Neuronal stem cell (in vitro differentiated cells): ENCODE data around the gene SBNO2.

ENCODE experiments used
- DNase-seq: peaks from one replicate; pipeline ENCODE4 v3.0.0-alpha.2; 2013; ENCODE audit warnings: low spot score
- H2AFZ ChIP-seq: one replicate; pipeline ENCODE4 v1.6.1; 2013; ENCODE audit warnings: mild to moderate bottlenecking, low read length, inconsistent platforms
- H2AK5ac ChIP-seq: 2 replicates; pipeline ENCODE4 v1.6.1; 2013; ENCODE audit warnings: low read depth, mild to moderate bottlenecking, inconsistent platforms, low read length, moderate library complexity, mixed read lengths
- H2BK120ac ChIP-seq: 2 replicates; pipeline ENCODE4 v1.6.1; 2013; ENCODE audit warnings: low read depth, mild to moderate bottlenecking, inconsistent platforms, low read length, moderate library complexity, mixed read lengths
- H2BK12ac ChIP-seq: one replicate; pipeline ENCODE4 v1.6.1; 2013; ENCODE audit warnings: low read length, inconsistent platforms
- H2BK15ac ChIP-seq: 2 replicates; pipeline ENCODE4 v1.6.1; 2013; ENCODE audit warnings: mild to moderate bottlenecking, low read length, inconsistent platforms, mixed read lengths
- H2BK5ac ChIP-seq: one replicate; pipeline ENCODE4 v1.6.1; 2013; ENCODE audit warnings: inconsistent platforms, mild to moderate bottlenecking, low read length, moderate library complexity
- H3K14ac ChIP-seq: one replicate; pipeline ENCODE4 v1.6.1; 2013; ENCODE audit warnings: low read length, inconsistent platforms
- H3K18ac ChIP-seq: 2 replicates; pipeline ENCODE4 v1.6.1; 2013; ENCODE audit warnings: low read length, inconsistent platforms
- H3K23ac ChIP-seq: 2 replicates; pipeline ENCODE4 v1.6.1; 2013; ENCODE audit warnings: low read depth, mild to moderate bottlenecking, mixed read lengths, low read length, inconsistent platforms; ENCODE audit not compliant: poor library complexity
- H3K27ac ChIP-seq: replicated peaks from 3 replicates; pipeline ENCODE4 v1.5.1; 2013; ENCODE audit warnings: low read length, inconsistent platforms
- H3K27me3 ChIP-seq, 3 experiments: 2 replicates each; pipeline ENCODE4 v1.6.1; 2013; ENCODE audit warnings: low read length in 3 of 3, mild to moderate bottlenecking in 2 of 3, inconsistent platforms in 1 of 3, low read depth in 1 of 3, mixed read lengths in 1 of 3, moderate library complexity in 1 of 3; ENCODE audit not compliant: control insufficient read depth in 3 of 3, insufficient read depth in 3 of 3
- H3K36me3 ChIP-seq, 2 donors: replicated peaks in 1 of 2; 2 replicates each; pipeline ENCODE4 v1.6.1; 2013; ENCODE audit warnings: low read length in 2 of 2; ENCODE audit not compliant: control insufficient read depth in 2 of 2, insufficient read depth in 2 of 2
- H3K4ac ChIP-seq: 2 replicates; pipeline ENCODE4 v1.6.1; 2013; ENCODE audit warnings: inconsistent platforms, mild to moderate bottlenecking, low read length, moderate library complexity
- H3K4me1 ChIP-seq, 2 donors: 1 replicate in 1 of 2; 2 replicates in 1 of 2; pipeline ENCODE4 v1.6.1; 2013; ENCODE audit warnings: low read length in 2 of 2, low read depth in 1 of 2; ENCODE audit not compliant: control insufficient read depth in 2 of 2, insufficient read depth in 1 of 2
- H3K4me2 ChIP-seq: one replicate; pipeline ENCODE4 v1.6.1; 2013; ENCODE audit warnings: mild to moderate bottlenecking, low read length, inconsistent platforms; ENCODE audit not compliant: insufficient read depth, poor library complexity, severe bottlenecking
- H3K4me3 ChIP-seq, 2 donors: 2 replicates each; pipeline ENCODE4 v1.5.1; 2013; ENCODE audit warnings: low read length in 2 of 2, mild to moderate bottlenecking in 2 of 2, inconsistent platforms in 1 of 2, moderate library complexity in 1 of 2
- H3K79me1 ChIP-seq: one replicate; pipeline ENCODE4 v1.6.1; 2013; ENCODE audit warnings: low read depth, mild to moderate bottlenecking, inconsistent platforms, low read length, moderate library complexity
- H3K9ac ChIP-seq: one replicate; pipeline ENCODE4 v1.6.1; 2013; ENCODE audit warnings: mild to moderate bottlenecking, low read depth, low read length, inconsistent platforms; ENCODE audit not compliant: poor library complexity
- H3K9me3 ChIP-seq, 2 donors: replicated peaks in 1 of 2; 2 replicates each; pipeline versions ENCODE3 to v1.6.1; 2013; ENCODE audit warnings: low read length in 2 of 2, mild to moderate bottlenecking in 2 of 2, inconsistent platforms in 1 of 2, low read depth in 1 of 2, mixed read lengths in 1 of 2, moderate library complexity in 1 of 2; ENCODE audit not compliant: control insufficient read depth in 2 of 2, insufficient read depth in 1 of 2
- H4K8ac ChIP-seq: one replicate; pipeline ENCODE4 v1.6.1; 2013; ENCODE audit warnings: low read depth, mild to moderate bottlenecking, inconsistent platforms, low read length, moderate library complexity
- H4K91ac ChIP-seq: one replicate; pipeline ENCODE4 v1.6.1; 2013; ENCODE audit warnings: low read length, low read depth, mild to moderate bottlenecking, inconsistent platforms; ENCODE audit not compliant: poor library complexity
- WGBS, 2 donors: extraction: QIAGEN DNeasy Blood & Tissue Kit; methylation state at CpG; one replicate each; pipeline ENCODE4 v1.1.7; 2013; ENCODE audit warnings: missing lambda C conversion rate in 2 of 2, mixed read lengths in 1 of 2; ENCODE audit not compliant: insufficient read length in 2 of 2, insufficient replicate concordance in 1 of 2; ENCODE audit errors: extremely low coverage in 2 of 2; 5-methylcytosine and 5-hydroxymethylcytosine counted together

Gene SBNO2

DNA sequence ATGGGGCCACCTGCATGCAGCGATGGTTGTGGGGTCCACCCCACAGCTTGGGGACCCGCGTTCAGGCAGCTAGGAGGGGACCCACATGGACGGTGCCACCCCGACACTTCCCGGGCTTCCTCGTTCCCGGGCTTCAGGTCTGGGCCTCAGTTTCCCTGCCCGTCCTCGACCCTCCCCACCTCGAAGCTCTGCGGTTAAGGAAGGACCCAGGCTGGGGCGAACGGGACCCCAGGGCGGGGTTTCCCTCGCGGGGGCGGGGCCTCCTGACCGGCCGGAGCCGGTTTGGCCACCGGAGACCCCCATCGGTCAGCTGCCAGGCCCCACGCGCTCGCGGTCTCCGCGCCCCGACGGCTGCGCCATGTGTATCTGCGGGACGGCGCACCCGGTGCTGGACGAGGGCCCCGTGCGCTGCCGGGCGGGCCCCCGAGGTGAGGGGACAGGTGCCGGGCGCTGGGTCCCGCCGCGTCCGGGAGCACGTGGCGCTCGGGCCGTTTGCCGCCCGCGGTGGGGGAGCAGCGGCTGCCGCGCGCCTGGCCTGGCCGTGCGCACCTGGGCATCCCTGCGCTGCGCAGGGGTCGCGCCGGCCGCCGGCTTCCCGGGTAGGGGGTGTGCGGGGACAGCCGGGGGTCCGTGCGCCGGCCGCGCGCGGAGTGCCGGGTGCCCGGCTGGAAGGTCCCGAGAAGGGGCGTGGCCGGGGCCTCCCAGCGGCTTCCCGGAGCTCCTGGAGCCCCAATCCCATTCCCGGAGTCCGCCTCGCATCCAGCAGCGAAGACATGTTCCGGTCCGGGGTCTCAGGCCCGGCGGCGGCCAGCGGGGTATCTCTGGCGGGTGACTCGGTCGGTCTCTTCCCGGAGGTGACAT is 102.9 kb downstream of the SBNO2 start:
- peak overlapping the region; percentile 22 for H3K23ac ChIP-seq
- peaks cover 4 to 36% (median 34%) of the 10 kb centered on the region in 3 experiments for H3K27me3 ChIP-seq
- peak overlapping the region; percentile 81 for H3K9ac ChIP-seq
- peak overlapping the region; percentile 52 to 86 for H3K4me3 ChIP-seq
- H2AFZ ChIP-seq: peak overlapping the region; percentile 87
- peak overlapping the region; percentile 82 for H3K14ac ChIP-seq
- H3K9me3 ChIP-seq: no peaks in the 10 kb centered on the region
- peak overlapping the region; percentile 24 for H2AK5ac ChIP-seq
- peak overlapping the region; percentile 97 for H3K18ac ChIP-seq
- peak overlapping the region; percentile 14 for H2BK15ac ChIP-seq
- no peak overlapping the region for H4K91ac ChIP-seq
- H3K79me1 ChIP-seq: peaks cover 8% of the 10 kb centered on the region
- no CpG with 5 or more reads among the region's 99 CpGs for WGBS, 2 donors
- peaks cover 4 to 27% of the 10 kb centered on the region in 2 donors for H3K36me3 ChIP-seq
- no peak overlapping the region for H2BK12ac ChIP-seq
- peaks cover 5% of the 10 kb centered on the region in 2 donors for H3K4me1 ChIP-seq
- H4K8ac ChIP-seq: peak overlapping the region; percentile 43
- H3K4me2 ChIP-seq: peak overlapping the region; percentile 86
- no peak overlapping the region for H3K27ac ChIP-seq
- DNase-seq: no peak
- H2BK5ac ChIP-seq: peak overlapping the region; percentile 94
- H3K4ac ChIP-seq: no peak overlapping the region
- H2BK120ac ChIP-seq: no peak overlapping the region

DNA sequence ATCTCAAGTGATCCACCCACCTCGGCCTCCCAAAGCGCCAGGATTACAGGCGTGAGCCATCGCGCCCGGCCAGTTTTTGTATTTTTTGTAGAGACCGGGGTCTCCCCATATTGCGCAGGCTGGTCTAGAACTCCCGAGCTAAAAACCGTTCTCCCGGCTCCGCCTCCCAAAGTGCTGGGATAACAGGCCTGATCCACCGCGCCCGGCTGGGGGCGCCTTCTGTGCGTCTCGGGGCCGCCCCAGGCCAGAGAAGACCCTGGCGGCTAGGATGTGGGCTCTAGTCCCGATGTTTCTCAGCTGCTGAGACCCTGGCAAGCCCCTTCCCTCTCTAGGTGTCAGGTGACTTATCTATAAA is 103.5 kb downstream of the SBNO2 start:
- H3K79me1 ChIP-seq: peaks cover 8% of the 10 kb centered on the region
- H3K18ac ChIP-seq: peak overlapping the region; percentile 64
- H3K4me2 ChIP-seq: peak overlapping the region; percentile 86
- H3K14ac ChIP-seq: no peak overlapping the region
- peaks cover 4 to 40% (median 38%) of the 10 kb centered on the region in 3 experiments for H3K27me3 ChIP-seq
- no peaks in the 10 kb centered on the region for H3K9me3 ChIP-seq
- H3K4ac ChIP-seq: no peak overlapping the region
- H3K23ac ChIP-seq: peak overlapping the region; percentile 22
- peak overlapping the region; percentile 14 for H2BK15ac ChIP-seq
- H4K8ac ChIP-seq: no peak overlapping the region
- no peak overlapping the region for H2BK12ac ChIP-seq
- H3K4me3 ChIP-seq: peak overlapping the region; percentile 52 to 86
- peak overlapping the region; percentile 87 for H2AFZ ChIP-seq
- H2AK5ac ChIP-seq: peak overlapping the region; percentile 24
- no peak overlapping the region for H3K9ac ChIP-seq
- H3K4me1 ChIP-seq: peaks cover 5 to 8% of the 10 kb centered on the region in 2 donors
- peaks cover 0 to 21% of the 10 kb centered on the region in 2 donors for H3K36me3 ChIP-seq
- H3K27ac ChIP-seq: no peak overlapping the region
- H2BK120ac ChIP-seq: no peak overlapping the region
- H4K91ac ChIP-seq: no peak overlapping the region
- WGBS, 2 donors: no CpG with 5 or more reads among the region's 21 CpGs
- peak overlapping the region; percentile 94 for H2BK5ac ChIP-seq
- no peak for DNase-seq

- Histone ChIP-seq H2AFZ (no peak overlapping the region), H3K4me1 (peaks cover 8 to 12% of the 10 kb centered on the region in 2 donors), H3K79me1 (peaks cover 8% of the 10 kb centered on the region), H4K8ac (no peak overlapping the region), H3K4ac (no peak overlapping the region), H3K18ac (peak overlapping the region; percentile 11), H4K91ac (no peak overlapping the region), H3K4me2 (no peak overlapping the region), H3K27me3 (peaks cover 4 to 47% (median 46%) of the 10 kb centered on the region in 3 experiments), H2BK15ac (peak overlapping the region; percentile 73), H2BK12ac (peak overlapping the region; percentile 73), H3K36me3 (peaks cover 0 to 16% of the 10 kb centered on the region in 2 donors), H2BK5ac (peak overlapping the region; percentile 82), H3K14ac (no peak overlapping the region), H3K4me3 (peak overlapping the region in 1 of 2 donors; percentile 40), H3K9ac (peak overlapping the region; percentile 55), H3K27ac (no peak overlapping the region), H3K23ac (peak overlapping the region; percentile 67), H2BK120ac (peak overlapping the region; percentile 6), H2AK5ac (peak overlapping the region; percentile 97), H3K9me3 (no peaks in the 10 kb centered on the region)
- no CpG with 5 or more reads among the region's 25 CpGs for WGBS, 2 donors
- DNase-seq: no peak
Observed at GRCh38 chr19:1069009-1069779, 104.9 kb downstream of the SBNO2 start.
